Mucosa of descending colon (tissue), 3 donors: ENCODE results near the gene PON2. TPM values are rescaled to one million over a fixed set of nuclear protein-coding genes. Genes with fewer than 3 reads are reported as not detected.
"Not testable (repeated sequence)": the region's sequence is repeated elsewhere in the genome, so short reads cannot be mapped to it uniquely, and the experiment has no call there.

Experiments used
- ATAC-seq: fragments of 200-7000 bp; cut with Tn5 transposase; one replicate; pipeline ENCODE4 v1.9.1; 2020; ENCODE audit warnings: mild to moderate bottlenecking, moderate library complexity
- DNase-seq, 3 donors: peaks; one replicate each; pipeline ENCODE4 v3.0.0-alpha.2; 2020
- H3K36me3 ChIP-seq: fragments of 200-600 bp; one replicate; pipeline ENCODE4 v1.8.0; 2021; ENCODE audit warnings: low read depth, mild to moderate bottlenecking
- H3K4me1 ChIP-seq: fragments of 200-600 bp; one replicate; pipeline ENCODE4 v1.8.0; 2021; ENCODE audit warnings: low read depth, mild to moderate bottlenecking
- H3K4me3 ChIP-seq: fragments of 200-600 bp; one replicate; pipeline ENCODE4 v1.8.0; 2021; ENCODE audit warnings: mild to moderate bottlenecking
- H3K9me3 ChIP-seq: fragments of 200-600 bp; one replicate; pipeline ENCODE4 v1.8.0; 2021; ENCODE audit warnings: mild to moderate bottlenecking
- CTCF ChIP-seq: fragments of 200-600 bp; IDR thresholded peaks from one replicate; pipeline ENCODE4 v1.8.0; 2022; ENCODE audit warnings: antibody characterized with exemption, mild to moderate bottlenecking
- intact Hi-C, 2 donors: fragments of 100-400 bp; cut with DNase I in 1 of 2; cut with micrococcal nuclease in 1 of 2; formaldehyde crosslinking; loops; one replicate each; pipeline versions ENCODE4 v1.11.0 to v1.11.1; 2022; cut with DNase I, micrococcal nuclease
- total RNA-seq, 3 donors: library from RNA; stranded (reverse); fragmentation: NEBNext Ultra II Directional in 2 of 3; extraction: Animal tissue kit (Norgen Biotek cat#: 25700) in 2 of 3; gene quantifications; one replicate each; pipeline versions ENCODE4 v1.2.1 to v1.2.4, GENCODE V29; 2021 to 2023
- donor health status: DM: no; HTN: no; CAD: no; lungs with moderate emphysema.
- donor health status: DM: no; HTN: no; CAD: no.
- donor health status: DM: no; HTN: yes; CAD: no.

The PON2 gene
- total RNA-seq, 3 donors from 2014 or later = 95.9 to 140 (median 129) TPM

- no peak for ATAC-seq
- no peak overlapping the region for H3K4me3 ChIP-seq
- H3K9me3 ChIP-seq = no peaks in the 10 kb centered on the region
- H3K36me3 ChIP-seq = no peaks in the 10 kb centered on the region
- H3K4me1 ChIP-seq = peaks cover 4% of the 10 kb centered on the region
- DNase-seq = no peak
- intact Hi-C loops = no loop called here
- no peak for TF ChIP-seq CTCF
Measured at GRCh38 chr7:95471071-95471470, 36.2 kb upstream of the PON2 start.

GRCh38 chr7:95470452-95470851, 35.6 kb upstream of the PON2 start:
- DNase-seq (peak in 2 of 3 donors; percentile 25 to 27), ATAC-seq (peak; percentile 58)
- Histone ChIP-seq H3K4me3 (no peak overlapping the region), H3K36me3 (no peaks in the 10 kb centered on the region), H3K9me3 (no peaks in the 10 kb centered on the region), H3K4me1 (peaks cover 4% of the 10 kb centered on the region)
- TF ChIP-seq CTCF = no peak
- intact Hi-C loops = no loop called here

GRCh38 chr7:95469848-95470247, 35.0 kb upstream of the PON2 start:
- no peak for DNase-seq
- H3K4me3 ChIP-seq = no peak overlapping the region
- H3K36me3 ChIP-seq = no peaks in the 10 kb centered on the region
- no peaks in the 10 kb centered on the region for H3K9me3 ChIP-seq
- H3K4me1 ChIP-seq = peaks cover 4% of the 10 kb centered on the region
- TF ChIP-seq CTCF = no peak
- ATAC-seq = no peak
- intact Hi-C loops = no loop called here

- no peak for ATAC-seq
- no peaks in the 10 kb centered on the region for H3K9me3 ChIP-seq
- no peak for TF ChIP-seq CTCF
- intact Hi-C loops = no loop called here
- H3K4me3 ChIP-seq = no peak overlapping the region
- peaks cover 4% of the 10 kb centered on the region for H3K4me1 ChIP-seq
- no peaks in the 10 kb centered on the region for H3K36me3 ChIP-seq
- DNase-seq = no peak
Measured at GRCh38 chr7:95469187-95469586, 34.4 kb upstream of the PON2 start.

- TF ChIP-seq CTCF = no peak
- peaks cover 4% of the 10 kb centered on the region for H3K4me1 ChIP-seq
- H3K9me3 ChIP-seq = no peaks in the 10 kb centered on the region
- ATAC-seq (no peak), DNase-seq (no peak)
- intact Hi-C loops = no loop called here
- no peaks in the 10 kb centered on the region for H3K36me3 ChIP-seq
- no peak overlapping the region for H3K4me3 ChIP-seq
Measured at GRCh38 chr7:95467912-95468607, 33.2 kb upstream of the PON2 start.

- DNase-seq, H3K9me3 ChIP-seq, H3K4me1 ChIP-seq, ATAC-seq, intact Hi-C loops, H3K4me3 ChIP-seq, H3K36me3 ChIP-seq: not testable (repeated sequence)
Measured at GRCh38 chr7:95460653-95461052, 25.8 kb upstream of the PON2 start.
